Stimulated activated CD8-positive, alpha-beta memory T cell treated with anti-CD3 and anti-CD28 coated beads, Interleukin-4, amount 100 ng/mL, for 4 hours (primary cell): ENCODE measurements around the gene SLC35A4.

Source experiments
- DNase-seq, 2 donors: peaks; one replicate each; pipeline ENCODE4 v3.0.0-alpha.2; 2020; ENCODE audit warnings: low read depth in 2 of 2, low spot score in 1 of 2

Gene SLC35A4

GRCh38 chr5:140564196-140565023 is at the start of gene SLC35A4, which contains the start of gene APBB3:
Gene SLC35A4 (plus strand): TSS chr5:140564828. CDS start chr5:140567170, 2,342 bp downstream.
Gene APBB3 (minus strand): TSS chr5:140564598. CDS start chr5:140564245, 353 bp downstream.
- DNase-seq, result peak; percentile 90 to 97

- no peak for DNase-seq
Measured at GRCh38 chr5:140524003-140524402, 40.6 kb upstream of the SLC35A4 start.

GRCh38 chr5:140540227-140540626 is 24.4 kb upstream of the SLC35A4 start:
- DNase-seq, result no peak

GRCh38 chr5:140542972-140543371 is 21.7 kb upstream of the SLC35A4 start:
- no peak for DNase-seq

GRCh38 chr5:140544986-140545385 is 19.6 kb upstream of the SLC35A4 start:
- no peak for DNase-seq

- no peak for DNase-seq
Measured at GRCh38 chr5:140545606-140546005, 19.0 kb upstream of the SLC35A4 start.

GRCh38 chr5:140546851-140547507 is 17.6 kb upstream of the SLC35A4 start:
- no peak for DNase-seq

GRCh38 chr5:140547508-140548299 is 16.9 kb upstream of the SLC35A4 start, which contains the start of gene EIF4EBP3:
Gene EIF4EBP3 (plus strand): TSS chr5:140547662. CDS start chr5:140547738, 76 bp downstream.
- peak; percentile 60 to 69 for DNase-seq

- no peak for DNase-seq
Measured at GRCh38 chr5:140548300-140548688, 16.3 kb upstream of the SLC35A4 start.

- DNase-seq, result no peak
Measured at GRCh38 chr5:140548791-140549190, 15.8 kb upstream of the SLC35A4 start.

GRCh38 chr5:140549237-140550144 is 15.1 kb upstream of the SLC35A4 start:
- no peak for DNase-seq

- DNase-seq, result no peak
Measured at GRCh38 chr5:140550147-140551079, 14.2 kb upstream of the SLC35A4 start.

- no peak for DNase-seq
Measured at GRCh38 chr5:140551872-140552271, 12.8 kb upstream of the SLC35A4 start.

GRCh38 chr5:140553657-140554056 is 11.0 kb upstream of the SLC35A4 start:
- DNase-seq, result no peak

GRCh38 chr5:140554454-140554853 is 10.2 kb upstream of the SLC35A4 start:
- DNase-seq, result no peak

- no peak for DNase-seq
Measured at GRCh38 chr5:140555747-140556312, 8.8 kb upstream of the SLC35A4 start.

GRCh38 chr5:140556438-140556837 is 8.2 kb upstream of the SLC35A4 start:
- no peak for DNase-seq

GRCh38 chr5:140557136-140557805 is 7.4 kb upstream of the SLC35A4 start, which contains the start of gene SRA1:
Gene SRA1 (minus strand): TSS chr5:140557473. CDS start chr5:140557452, 21 bp downstream.
- DNase-seq, result peak; percentile 68 to 69
